ENCODE data around the gene BRD1.
A peak's percentile ranks its signal among the peaks of the same experiment; 100 is the strongest.
"Not testable (repeated sequence)": the region's sequence is repeated elsewhere in the genome, so short reads cannot be mapped to it uniquely, and the experiment has no call there.

BRD1 gene

DNA sequence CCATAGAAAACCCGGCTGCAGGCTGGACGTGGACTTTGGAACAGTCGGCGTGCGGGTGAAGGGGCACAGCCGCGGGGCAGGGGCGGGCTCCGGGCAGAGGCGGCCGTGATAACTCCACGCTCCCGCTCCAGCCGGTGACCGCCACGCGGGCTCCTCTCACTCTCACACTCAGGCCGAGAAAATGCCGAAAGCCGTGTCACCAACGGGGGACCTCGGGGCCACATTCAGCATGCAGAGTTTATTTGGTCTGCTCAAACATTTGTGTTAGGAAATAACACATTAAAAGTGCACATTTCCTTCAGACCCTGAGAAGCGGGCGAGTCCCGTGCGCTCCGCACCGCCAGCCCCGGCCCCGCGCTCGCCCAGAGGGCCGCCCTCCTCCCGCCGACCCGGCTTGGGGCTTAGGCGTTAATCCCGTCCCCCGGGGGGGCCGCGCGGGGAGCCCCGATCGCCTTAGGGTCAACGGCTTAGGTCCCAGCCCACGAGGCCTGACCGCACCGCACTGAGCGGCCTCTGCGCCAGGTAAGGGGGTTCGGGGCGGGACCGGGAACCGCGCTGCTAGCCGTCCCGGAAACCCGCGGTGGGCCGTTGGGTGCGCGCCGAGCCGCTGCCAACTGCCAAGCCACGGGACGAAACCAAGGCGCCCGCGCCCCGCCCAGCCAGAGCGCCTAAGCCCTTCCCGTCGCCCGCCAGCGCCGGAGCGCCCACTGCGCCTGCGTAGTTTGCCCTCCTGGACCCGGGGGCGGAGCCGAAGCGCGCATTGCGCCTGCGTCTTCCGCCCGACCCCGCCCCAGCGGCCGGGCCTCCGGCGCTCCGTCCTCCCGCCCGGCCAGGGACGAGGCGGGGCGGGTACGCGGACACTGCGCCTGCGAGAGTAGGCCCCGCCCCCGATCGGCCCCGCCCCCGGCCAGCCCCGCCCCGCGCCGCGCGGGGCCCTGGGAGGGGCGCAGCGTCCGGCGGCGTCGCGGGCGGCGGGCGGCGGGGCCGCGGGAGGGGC, 25.5 kb upstream of the BRD1 start, which contains the start of gene ZBED4:
ZBED4 (plus strand) TSS at position 947 of the 997 bp plus-strand sequence. CDS start 29,819 bp downstream, outside the sequence.
- peak; percentile 87 for DNase-seq (ENCODE audit: low read depth)

DNA sequence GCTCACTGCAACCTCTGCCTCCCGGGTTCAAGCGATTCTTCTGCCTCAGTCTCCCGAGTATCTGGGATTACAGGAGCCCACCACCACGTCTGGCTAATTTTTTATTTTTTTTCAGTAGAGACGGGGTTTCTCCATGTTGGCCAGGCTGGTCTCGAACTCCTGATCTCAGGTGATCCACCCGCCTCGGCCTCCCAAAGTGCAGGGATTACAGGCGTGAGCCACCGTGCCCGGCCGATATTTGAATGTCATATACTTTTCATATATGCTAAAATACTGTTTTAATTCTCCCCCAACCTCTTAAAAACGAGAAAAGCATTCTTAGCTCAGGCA, 24.9 kb upstream of the BRD1 start:
- not testable (repeated sequence) for DNase-seq (ENCODE audit: low read depth)

DNA sequence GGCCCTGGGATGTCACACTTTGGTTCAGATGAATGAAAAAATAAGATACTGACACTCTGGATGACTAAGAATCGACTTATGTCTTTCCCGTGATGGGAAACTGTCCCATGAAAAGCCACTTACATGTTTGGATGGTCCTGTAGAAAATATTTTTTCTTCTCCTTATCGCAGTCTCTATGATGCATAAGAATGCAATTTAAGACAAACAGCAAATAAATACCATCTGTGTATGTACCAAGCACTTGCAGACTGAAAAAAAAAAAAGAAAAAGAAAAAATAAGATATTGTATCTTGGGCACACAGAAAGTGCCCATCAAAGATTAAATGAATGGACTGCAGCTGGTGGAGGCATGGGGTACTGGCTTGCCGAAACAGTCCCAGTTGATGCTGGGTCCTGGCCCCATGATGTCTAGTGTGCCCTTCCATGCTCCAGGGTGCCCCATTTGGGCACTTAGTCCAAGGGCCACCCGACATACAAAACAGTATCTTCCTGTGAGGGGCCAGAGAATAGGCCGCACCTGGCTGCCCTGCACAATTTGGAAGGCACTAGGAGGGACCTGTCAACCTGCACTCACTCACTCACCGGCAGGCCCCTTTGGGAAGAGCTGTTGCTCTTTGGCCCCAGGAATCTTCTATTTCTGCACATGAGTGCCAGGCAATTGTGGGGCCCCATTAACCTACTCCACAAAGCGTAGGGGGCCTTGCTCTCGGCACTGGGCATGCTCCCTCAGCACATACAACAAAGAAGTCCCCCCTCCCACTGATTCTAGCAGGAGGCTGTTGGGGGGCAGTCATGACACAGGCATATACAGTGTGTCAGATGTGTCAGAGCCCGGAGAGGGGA, 23.5 kb upstream of the BRD1 start:
- DNase-seq (ENCODE audit: low read depth): no peak

DNA sequence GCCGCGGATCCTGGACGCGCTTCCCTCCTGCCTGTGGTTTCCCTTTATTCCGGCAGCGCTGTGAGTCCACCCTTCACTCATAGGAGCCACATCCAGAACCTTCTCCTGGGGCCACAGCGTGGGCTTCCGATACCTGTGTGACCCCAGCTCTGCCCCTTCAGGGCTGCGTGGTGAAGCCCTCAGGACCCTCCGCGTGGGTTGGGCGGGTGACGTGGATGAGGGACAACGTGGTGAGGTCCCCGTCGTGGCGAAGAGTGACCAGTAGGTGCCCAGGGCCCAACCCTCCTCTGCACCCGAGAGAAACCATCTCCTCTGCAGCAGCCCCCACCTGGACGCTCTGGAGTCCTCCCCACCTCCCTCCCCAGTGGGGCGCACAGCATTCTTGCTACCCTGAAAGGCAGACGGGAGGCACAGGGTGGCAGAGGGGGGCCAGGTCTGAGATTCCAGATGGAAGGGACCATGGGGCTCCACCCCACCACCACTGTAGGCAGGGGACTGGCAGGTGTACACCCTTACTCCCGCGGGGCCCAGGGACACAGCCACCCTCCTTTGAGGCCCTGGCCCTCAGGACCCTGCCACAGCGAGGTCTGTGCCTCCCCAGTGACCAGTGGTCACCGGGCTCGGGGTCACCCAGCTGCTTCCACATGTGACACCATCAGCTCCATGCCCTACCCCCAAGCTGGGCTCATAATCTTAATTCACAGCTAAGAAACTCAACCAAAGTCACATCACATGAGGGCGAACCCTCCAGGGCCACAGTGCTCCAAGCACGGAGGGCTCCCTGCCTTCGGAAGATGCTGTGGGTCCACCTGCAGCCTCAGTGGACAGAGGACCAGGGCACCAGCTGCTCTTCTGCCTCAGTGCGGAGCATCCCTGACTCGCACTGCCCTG, 22.6 kb upstream of the BRD1 start:
- DNase-seq (ENCODE audit: low read depth): no peak

DNA sequence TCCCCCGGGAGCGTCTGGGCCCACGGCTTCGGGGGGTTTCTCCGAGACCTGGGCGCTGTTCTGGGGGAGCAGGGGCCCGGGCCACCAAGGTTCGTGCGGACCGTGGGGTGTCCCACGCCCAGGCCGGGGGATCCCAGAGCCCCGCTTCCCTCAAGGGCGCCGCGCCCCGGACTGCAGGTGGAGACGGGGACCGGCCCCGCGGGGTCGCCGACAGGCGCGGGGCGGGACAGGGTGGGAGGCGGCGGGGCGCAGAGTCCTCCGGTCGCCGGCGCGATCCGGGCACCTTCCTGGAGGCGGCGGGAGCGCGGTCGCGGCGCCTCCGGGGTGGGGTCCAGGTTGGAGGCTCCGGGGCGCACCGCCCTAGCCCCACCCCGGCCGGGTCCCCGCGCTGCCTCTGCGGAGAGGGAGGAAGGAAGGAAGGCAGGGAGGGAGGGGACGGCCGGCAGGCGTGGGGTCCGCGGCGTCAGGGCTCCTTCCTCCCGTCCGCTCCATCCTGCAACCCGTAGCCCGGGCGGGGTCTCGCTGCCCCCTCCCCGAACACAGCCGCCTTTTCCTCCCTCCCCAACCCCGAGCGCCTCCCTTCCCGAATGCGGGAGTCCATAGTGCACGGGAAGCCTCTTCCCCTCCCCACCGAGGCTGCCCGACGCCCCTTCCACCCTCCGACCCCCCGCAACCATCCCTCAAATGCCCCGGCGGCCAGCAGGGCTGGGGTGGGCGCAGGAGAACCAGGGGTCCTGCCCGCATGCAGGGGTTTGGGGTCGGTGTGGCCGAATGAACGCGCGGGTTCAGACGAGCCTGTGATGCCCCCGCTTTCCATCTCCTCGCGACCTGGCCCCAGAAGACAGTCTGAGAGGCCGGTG, 21.7 kb upstream of the BRD1 start:
- DNase-seq (ENCODE audit: low read depth): no peak

DNA sequence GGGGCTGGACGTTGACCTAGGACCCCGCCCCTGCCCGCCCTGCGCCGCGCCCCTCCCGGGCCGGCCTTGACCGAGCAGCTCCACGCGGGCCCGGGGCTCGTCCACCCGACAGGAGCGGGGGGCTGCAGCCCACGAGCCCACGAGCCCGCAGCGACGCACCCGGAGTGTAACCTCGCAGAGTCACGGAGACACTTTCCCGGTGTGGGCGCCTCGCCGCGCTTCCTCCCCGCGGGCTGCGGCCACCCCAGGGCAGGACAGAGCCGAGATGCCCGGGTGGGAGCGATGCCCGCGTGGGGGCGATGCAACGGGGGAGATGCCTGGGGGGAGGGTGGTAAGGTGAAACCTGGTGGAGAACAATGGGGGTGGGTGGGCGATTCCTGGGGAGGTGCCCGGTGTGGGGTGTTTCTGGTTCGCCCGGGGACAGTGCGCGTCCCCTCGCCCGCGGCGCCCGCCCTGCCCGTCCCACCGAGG, 21.1 kb upstream of the BRD1 start:
- no peak for DNase-seq (ENCODE audit: low read depth)

DNA sequence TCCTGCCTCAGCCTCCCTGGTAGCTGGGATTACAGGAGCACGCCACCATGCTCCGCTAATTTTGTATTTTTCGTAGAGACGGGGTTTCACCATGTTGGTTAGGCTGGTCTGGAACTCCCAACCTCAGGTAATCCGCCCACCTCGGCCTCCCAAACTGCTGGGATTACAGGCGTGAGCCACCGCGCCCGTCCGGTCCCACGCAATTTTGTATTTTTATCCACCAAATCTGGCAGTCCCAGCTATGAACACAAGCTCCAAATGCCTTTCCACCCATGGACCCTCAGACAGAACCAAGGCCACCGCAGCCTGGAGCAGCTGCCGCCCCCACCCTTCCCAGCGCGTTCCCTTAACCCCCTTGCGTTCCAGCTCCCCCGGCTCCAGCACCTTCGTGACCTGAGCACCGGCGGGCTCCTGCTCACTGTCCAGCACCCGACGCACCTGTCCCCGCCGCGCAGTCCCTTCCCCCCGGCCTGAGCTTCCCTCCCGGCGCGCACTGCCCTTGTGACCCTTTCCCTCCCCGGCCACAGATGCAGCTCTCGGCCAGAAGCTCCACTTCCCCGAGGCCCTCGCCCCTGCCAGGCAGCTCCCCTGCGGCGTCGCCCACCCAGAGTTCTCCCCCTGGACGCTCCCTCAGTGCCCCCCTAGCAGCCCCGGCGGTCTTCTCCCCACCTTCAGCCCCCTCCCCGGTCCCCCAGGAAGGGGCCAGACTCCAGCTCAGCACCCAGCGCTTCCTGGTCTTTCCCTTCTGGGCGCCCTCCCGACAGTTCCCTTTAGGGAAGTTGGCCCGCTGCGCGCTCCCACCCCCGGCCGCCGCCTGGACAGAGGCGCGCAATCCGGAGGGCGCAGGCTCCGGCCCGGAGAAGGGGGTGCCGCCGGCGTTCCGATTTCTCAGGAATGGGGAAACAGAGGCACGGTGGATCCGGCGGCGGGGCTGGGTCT, 20.3 kb upstream of the BRD1 start:
- no peak for DNase-seq (ENCODE audit: low read depth)

DNA sequence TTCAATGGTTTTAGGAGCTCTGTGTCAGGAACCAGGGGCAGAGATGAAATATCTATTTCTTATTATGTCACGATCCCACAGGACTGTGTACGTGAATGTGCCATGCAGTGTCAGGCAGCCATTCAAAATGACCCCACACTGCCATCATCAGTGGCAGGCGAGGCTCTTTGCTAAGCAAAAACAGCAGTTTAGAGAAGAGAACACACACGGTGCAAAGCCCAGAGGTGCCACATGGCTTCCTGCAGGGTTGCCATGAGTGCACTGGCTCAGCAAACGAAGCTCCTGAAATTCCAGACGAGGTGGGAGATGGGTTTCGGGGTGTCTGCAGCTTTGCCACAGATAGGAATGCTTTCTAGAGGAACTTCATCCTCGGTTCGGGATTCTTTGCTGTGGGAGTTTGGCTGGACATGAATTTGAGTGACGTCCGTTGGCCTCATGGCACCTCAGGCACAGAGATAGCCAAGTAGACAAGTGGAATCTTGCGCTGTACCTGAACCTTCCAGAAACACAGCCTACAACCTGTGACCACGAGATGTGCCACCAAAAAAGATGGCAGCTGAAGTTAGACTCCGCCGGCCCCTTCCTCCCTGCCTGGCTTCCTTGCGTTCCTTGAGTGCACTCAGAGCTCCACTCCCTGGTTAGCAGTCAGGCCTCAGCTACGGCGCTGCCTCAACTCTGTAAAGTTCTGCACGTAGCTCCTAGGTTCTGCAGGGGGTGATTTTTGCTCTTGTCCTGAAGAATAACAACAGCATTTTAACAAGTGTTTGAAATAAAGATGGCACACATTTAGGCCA, 18.2 kb upstream of the BRD1 start:
- no peak for DNase-seq (ENCODE audit: low read depth)

DNA sequence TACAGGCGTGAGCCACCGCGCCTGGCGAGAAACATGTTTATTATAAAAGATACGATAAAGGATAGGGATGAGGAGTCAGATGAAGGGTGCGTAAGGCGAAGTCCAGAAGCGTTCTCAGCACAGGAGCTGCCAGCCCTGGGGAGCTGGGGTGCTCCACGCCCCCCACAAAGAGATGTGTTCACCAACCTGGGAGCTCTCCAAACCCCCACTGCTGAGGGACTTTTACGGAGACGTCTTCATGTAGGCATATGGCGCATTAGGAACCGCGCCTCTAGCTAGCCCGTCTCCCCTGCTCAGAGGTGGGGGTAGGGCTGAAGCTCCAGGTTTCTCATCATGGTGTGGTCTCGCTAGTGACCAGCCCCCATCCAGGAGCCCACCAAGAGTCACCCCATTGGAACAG, 17.6 kb upstream of the BRD1 start:
- DNase-seq (ENCODE audit: low read depth): no peak

DNA sequence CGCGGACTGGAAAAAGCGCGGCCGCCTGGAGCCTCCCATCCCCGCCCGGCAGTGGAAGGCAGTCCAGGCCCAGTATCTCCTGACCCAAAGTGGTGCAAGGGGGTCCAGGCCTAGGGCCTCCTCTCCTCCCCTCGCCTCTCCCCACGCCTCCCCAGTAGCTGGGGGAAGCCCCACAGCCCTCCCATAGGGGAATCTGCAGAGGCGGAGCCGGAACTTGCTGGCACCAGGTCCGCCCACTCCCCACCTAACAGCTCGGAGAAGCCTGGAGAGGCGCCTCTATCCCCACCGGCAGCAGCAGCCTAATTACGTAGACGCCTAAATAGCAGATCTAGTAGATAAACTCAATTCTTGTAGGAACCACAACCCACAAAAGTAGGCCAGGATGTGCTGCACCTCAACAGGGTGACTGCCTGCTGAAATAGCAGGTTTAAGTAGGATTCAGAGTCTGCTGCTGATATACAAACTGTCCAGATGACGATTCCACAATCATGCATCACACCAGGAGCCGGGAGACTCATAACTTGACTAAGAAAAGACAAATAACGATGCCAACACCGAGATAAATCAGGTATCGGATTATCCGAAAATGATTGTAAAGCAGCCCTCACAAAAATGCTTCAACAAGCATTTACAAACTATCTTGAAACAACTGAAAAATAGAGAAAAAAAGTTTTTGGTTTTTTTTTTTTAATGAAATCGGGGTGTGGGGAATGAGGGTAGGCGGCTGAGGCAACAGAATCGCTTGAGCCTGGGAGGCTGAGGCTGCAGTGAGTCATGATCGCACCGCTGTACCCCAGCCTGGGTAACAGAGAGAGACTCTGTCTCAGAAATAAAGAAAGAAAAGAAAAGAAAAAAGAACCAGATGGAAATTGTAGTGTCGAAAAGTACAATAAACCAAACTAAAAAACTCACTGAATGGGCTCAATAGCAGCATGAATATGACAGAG, 11.4 kb upstream of the BRD1 start:
- DNase-seq (ENCODE audit: low read depth): no peak

DNA sequence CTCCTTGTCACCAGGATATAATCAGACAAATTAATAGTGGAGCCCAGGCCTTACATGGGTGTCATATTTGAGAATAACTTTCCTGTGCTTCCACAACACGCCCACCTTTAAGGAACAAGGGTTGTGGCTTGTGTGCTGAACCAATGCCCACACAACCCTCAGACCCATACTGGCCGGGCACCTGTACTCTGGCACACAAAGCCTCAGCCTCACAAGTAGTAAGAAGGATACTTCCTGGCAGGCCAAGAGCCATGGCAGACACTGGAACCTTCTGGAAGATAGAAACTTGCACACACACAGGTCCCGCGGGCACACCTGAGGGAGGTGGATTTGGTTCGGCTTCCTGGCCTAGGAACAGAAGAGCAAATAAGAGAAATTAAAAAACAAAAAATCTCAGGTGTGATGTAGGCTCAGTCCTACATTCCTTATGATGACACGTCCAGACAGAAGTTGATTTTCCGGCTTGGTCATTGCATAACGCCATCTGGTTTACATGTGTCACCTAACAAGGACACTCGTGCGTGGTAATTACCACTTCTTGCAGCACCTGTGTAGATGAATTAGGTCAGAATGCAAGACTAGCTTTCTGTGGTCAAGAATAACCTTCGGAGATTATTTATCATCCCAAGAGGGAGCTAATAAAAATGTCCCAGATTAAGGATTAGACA, 5.8 kb upstream of the BRD1 start:
- DNase-seq (ENCODE audit: low read depth): no peak

DNA sequence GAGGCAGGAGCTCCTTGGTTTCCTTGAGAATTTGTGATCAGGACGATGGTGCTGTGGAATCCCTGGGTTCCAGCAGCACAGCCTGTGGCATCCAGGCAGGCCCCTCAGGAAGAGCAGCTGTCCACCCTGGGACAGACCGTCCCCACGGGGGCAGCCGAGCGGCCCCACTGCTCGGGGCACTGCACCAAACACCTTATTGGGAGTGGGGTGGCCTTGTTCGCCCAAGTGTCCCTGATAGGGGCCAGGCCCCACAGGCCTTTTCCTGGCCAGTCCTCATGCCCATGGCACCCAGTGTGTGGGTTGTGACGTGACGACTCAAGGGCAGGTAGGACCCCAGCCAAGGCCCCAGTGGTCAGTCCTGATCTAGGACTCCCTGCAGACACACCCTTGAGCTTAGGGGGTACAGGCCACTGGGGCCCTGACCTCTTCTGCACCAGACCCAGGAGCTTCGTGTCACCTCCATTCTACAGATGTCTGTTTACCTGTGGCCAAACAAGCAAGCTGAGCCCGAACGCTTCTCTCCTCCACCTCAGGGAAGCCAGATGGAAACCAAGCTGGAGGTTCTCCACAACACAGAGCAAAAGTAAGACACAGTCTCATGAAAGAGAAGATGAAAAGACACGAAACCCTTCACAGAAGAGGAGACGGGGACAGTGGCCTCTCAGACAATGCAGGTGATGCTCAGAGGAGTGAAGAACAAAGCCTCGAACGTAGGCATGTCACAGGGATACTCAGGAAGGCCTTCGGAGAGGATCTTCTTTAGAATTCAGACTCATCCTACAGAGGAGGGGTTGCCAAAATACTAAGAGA, 1.6 kb upstream of the BRD1 start:
- no peak for DNase-seq (ENCODE audit: low read depth)

DNA sequence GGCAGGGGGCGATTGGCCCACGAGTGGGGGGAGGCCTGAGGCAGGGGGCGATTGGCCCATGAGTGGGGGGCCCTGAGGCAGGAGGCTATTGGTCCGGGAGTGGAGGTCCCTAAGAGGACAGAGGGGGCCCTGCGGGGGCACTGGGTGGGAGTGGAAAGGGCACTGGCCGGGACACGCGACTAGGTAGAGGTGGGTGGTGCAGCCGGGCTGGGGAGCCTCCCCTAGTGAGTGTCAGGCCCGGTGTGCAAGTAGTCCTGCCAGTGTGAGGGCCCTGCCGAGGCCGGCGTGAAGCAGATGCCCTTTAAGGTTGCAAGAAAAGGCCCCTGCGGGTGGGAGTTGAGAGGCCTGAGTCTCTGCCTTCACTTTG, 909 bp upstream of the BRD1 start:
- no peak for DNase-seq (ENCODE audit: low read depth)

DNA sequence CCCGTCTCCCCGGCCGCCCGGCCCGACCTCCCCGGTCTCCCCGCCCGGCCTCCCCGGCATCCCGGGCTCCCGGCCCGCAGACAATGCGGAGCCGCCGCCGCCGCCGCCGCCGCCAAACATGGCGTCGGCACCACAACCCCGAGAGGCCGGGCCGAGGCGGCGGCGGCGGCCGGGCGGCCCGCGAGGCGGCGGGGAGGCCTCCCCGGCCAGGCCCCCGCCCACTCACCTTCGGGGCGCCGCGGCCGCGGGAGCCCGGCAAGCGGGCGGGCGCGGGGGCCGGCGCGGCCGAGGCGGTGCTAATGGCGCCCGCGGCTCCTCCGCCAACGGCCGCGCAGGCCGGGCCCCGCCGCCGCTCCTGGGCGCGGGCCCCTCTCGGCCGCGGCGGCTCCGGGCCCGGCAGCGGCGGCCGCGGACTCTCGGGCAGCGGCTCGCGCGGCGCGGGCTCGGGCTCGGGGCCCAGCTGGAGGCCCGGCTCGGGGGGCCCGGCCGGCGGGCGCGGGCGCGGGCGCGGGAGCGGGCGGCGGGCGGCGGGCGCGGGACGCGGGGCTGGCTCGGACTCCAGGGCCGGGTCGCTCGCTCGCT, 311 bp downstream of the BRD1 start:
- peak; percentile 10 for DNase-seq (ENCODE audit: low read depth)

DNA sequence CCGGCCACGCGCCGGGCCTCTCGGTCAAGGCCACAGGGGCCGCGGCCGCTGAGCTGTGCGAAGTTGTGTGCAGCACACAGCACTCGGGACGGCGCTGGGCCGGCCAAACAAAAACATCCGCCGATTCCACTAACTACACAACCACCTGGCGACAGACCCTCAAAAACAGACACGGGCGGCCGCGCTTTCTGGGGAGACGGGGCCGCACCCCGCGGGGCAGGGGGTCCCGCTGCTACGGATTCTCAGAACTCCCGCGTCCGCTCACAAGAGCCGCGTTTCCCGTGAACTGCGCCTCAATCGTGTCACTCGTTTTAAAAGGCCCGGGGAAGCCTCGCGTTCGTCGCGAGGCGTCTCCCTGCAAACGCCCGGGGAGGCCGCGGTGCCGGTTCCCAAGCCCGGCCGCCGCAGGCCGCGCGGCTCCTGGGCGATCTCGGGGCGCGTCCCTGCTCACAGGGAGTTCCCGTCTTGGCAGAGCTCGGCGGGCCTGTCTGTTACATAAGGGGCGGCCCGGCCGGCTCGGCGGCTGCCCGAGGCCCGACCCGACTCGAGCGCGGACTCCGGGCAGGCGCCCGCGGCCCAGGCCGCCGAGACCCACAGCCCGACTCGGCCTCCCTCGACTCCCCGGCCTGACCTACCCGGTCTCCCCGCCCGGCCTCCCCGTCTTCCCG, 936 bp downstream of the BRD1 start:
- peak; percentile 31 for DNase-seq (ENCODE audit: low read depth)
